WTC11 (cell line): ENCODE data around the gene SYCN. TPM values are rescaled to one million over a fixed set of nuclear protein-coding genes. Genes with fewer than 3 reads are reported as not detected.

Source experiments
- ATAC-seq: fragments of 200-7000 bp; cut with Tn5 transposase; 2 replicates; pipeline ENCODE4 v1.10.0; 2021; ENCODE audit warnings: mild to moderate bottlenecking, moderate library complexity
- CTCF ChIA-PET: fragments of 300-600 bp; sonication (Branson Sonifier 250); formaldehyde crosslinking; loops from one replicate; lab custom pipeline; 2021; ENCODE audit warnings: antibody characterized with exemption; lab: Charles Lee
- POLR2A ChIA-PET: fragments of 350-600 bp; sonication (Branson Sonifier 250); formaldehyde crosslinking; loops from one replicate; lab custom pipeline; 2021; ENCODE audit warnings: antibody characterized with exemption; lab: Charles Lee
- DNase-seq: peaks from one replicate; pipeline ENCODE4 v3.0.0; 2021; ENCODE audit warnings: low spot score
- H3K27ac Mint-ChIP-seq: 2 replicates; pipeline ENCODE4 v1.8.0; 2021; ENCODE audit warnings: mixed read lengths
- H3K27me3 Mint-ChIP-seq: 2 replicates; pipeline ENCODE4 v1.8.0; 2021; ENCODE audit warnings: low read depth, mild to moderate bottlenecking, moderate library complexity, mixed read lengths
- H3K36me3 Mint-ChIP-seq: 2 replicates; pipeline ENCODE4 v1.8.0; 2021; ENCODE audit warnings: mixed read lengths
- H3K4me1 Mint-ChIP-seq: 2 replicates; pipeline ENCODE4 v1.8.0; 2022; ENCODE audit warnings: mixed read lengths
- H3K4me3 Mint-ChIP-seq: 2 replicates; pipeline ENCODE4 v1.8.0; 2021; ENCODE audit warnings: mild to moderate bottlenecking, moderate library complexity, mixed read lengths
- H3K9me3 Mint-ChIP-seq: 2 replicates; pipeline ENCODE4 v1.8.0; 2021; ENCODE audit warnings: mixed read lengths
- ELF4 ChIP-seq: sonication (generic); formaldehyde crosslinking; IDR thresholded peaks from 2 replicates; pipeline ENCODE4 v1.8.1; 2022; ENCODE audit warnings: low read depth, mild to moderate bottlenecking, moderate library complexity, missing genetic modification reagents
- EMX1 ChIP-seq: fragments of 250-450 bp; sonication (Bioruptor Pico); IDR thresholded peaks from 2 replicates; pipeline ENCODE4 v1.8.0; 2021; ENCODE audit warnings: mild to moderate bottlenecking
- ESRRA ChIP-seq: sonication (generic); formaldehyde crosslinking; IDR thresholded peaks from 2 replicates; pipeline ENCODE4 v1.8.1; 2022; ENCODE audit warnings: mild to moderate bottlenecking, missing genetic modification reagents, borderline replicate concordance
- ETV6 ChIP-seq: sonication (generic); formaldehyde crosslinking; IDR thresholded peaks from 2 replicates; pipeline ENCODE4 v1.8.1; 2022; ENCODE audit warnings: mild to moderate bottlenecking, missing genetic modification reagents
- FOXJ3 ChIP-seq: sonication (generic); formaldehyde crosslinking; IDR thresholded peaks from 2 replicates; pipeline ENCODE4 v1.9.0; 2021; ENCODE audit warnings: missing genetic modification reagents, mild to moderate bottlenecking, borderline replicate concordance
- FOXP1 ChIP-seq: sonication (generic); formaldehyde crosslinking; IDR thresholded peaks from 2 replicates; pipeline ENCODE4 v1.8.0; 2022; ENCODE audit warnings: missing genetic modification reagents, mild to moderate bottlenecking, moderate library complexity, borderline replicate concordance
- GABPB1 ChIP-seq: sonication (generic); formaldehyde crosslinking; IDR thresholded peaks from 2 replicates; pipeline ENCODE4 v1.8.1; 2023; ENCODE audit warnings: mild to moderate bottlenecking, missing genetic modification reagents
- GRHL2 ChIP-seq: fragments of 250-450 bp; sonication (Bioruptor Pico); IDR thresholded peaks from 2 replicates; pipeline ENCODE4 v1.8.0; 2022; ENCODE audit warnings: mild to moderate bottlenecking, moderate library complexity; ENCODE audit not compliant: insufficient replicate concordance, severe bottlenecking
- JAZF1 ChIP-seq: fragments of 250-450 bp; sonication (Bioruptor Pico); IDR thresholded peaks from 2 replicates; pipeline ENCODE4 v1.9.0; 2021; ENCODE audit warnings: moderate library complexity, mild to moderate bottlenecking, inconsistent platforms
- JUN ChIP-seq: sonication (generic); formaldehyde crosslinking; IDR thresholded peaks from 2 replicates; pipeline ENCODE4 v1.8.0; 2023; ENCODE audit warnings: mild to moderate bottlenecking, missing genetic modification reagents
- KAT7 ChIP-seq: sonication (generic); formaldehyde crosslinking; IDR thresholded peaks from 2 replicates; pipeline ENCODE4 v1.8.1; 2023; ENCODE audit warnings: missing genetic modification reagents, mild to moderate bottlenecking, borderline replicate concordance
- PRRX2 ChIP-seq: fragments of 250-450 bp; sonication (Bioruptor Pico); IDR thresholded peaks from 2 replicates; pipeline ENCODE4 v1.8.0; 2021; ENCODE audit warnings: mild to moderate bottlenecking
- SMAD4 ChIP-seq: sonication (generic); formaldehyde crosslinking; IDR thresholded peaks from 2 replicates; pipeline ENCODE4 v1.8.0; 2022; ENCODE audit warnings: mild to moderate bottlenecking, missing genetic modification reagents
- SP1 ChIP-seq: sonication (generic); formaldehyde crosslinking; conservative IDR thresholded peaks from 2 replicates; pipeline ENCODE4 v1.8.1; 2022; ENCODE audit warnings: missing genetic modification reagents
- TEAD1 ChIP-seq: sonication (generic); formaldehyde crosslinking; IDR thresholded peaks from 2 replicates; pipeline ENCODE4 v1.8.0; 2022; ENCODE audit warnings: mild to moderate bottlenecking, missing genetic modification reagents
- TEAD4 ChIP-seq: sonication (generic); formaldehyde crosslinking; IDR thresholded peaks from 2 replicates; pipeline ENCODE4 v1.8.0; 2022; ENCODE audit warnings: mild to moderate bottlenecking, missing genetic modification reagents
- TP53 ChIP-seq: sonication (generic); formaldehyde crosslinking; IDR thresholded peaks from 2 replicates; pipeline ENCODE4 v1.8.1; 2023; ENCODE audit warnings: mild to moderate bottlenecking, missing genetic modification reagents
- ZNF121 ChIP-seq: sonication (generic); formaldehyde crosslinking; IDR thresholded peaks from 2 replicates; pipeline ENCODE4 v1.8.0; 2023; ENCODE audit warnings: missing genetic modification reagents
- ZNF317 ChIP-seq: sonication (generic); formaldehyde crosslinking; IDR thresholded peaks from 2 replicates; pipeline ENCODE4 v1.8.1; 2023; ENCODE audit warnings: low read depth, mild to moderate bottlenecking, moderate library complexity, missing genetic modification reagents, borderline replicate concordance
- ZNF396 ChIP-seq: fragments of 250-450 bp; sonication (Bioruptor Pico); IDR thresholded peaks from 2 replicates; pipeline ENCODE4 v1.8.0; 2021; ENCODE audit warnings: mild to moderate bottlenecking, moderate library complexity, borderline replicate concordance
- total RNA-seq: library from RNA; stranded (reverse); gene quantifications from 3 replicates; pipeline ENCODE4 v1.2.3, GENCODE V29; 2021
- TF ChIP-seq, protein P1 (sequence below): sonication (generic); formaldehyde crosslinking; IDR thresholded peaks from 2 replicates; pipeline ENCODE4 v1.8.1; 2023; ENCODE audit warnings: mild to moderate bottlenecking, moderate library complexity, missing genetic modification reagents
- TF ChIP-seq, protein P2 (sequence below): fragments of 250-450 bp; sonication (Bioruptor Pico); IDR thresholded peaks from 2 replicates; pipeline ENCODE4 v1.9.0; 2021; ENCODE audit warnings: moderate library complexity, mild to moderate bottlenecking, inconsistent platforms, borderline replicate concordance
- TF ChIP-seq, protein P3 (sequence below): sonication (generic); formaldehyde crosslinking; IDR thresholded peaks from 2 replicates; pipeline ENCODE4 v1.8.0; 2022; ENCODE audit warnings: missing genetic modification reagents
- TF ChIP-seq, protein P4 (sequence below): sonication (generic); formaldehyde crosslinking; IDR thresholded peaks from 2 replicates; pipeline ENCODE4 v1.8.1; 2022; ENCODE audit warnings: low read depth, missing genetic modification reagents, borderline replicate concordance
- TF ChIP-seq, protein P5 (sequence below): sonication (generic); formaldehyde crosslinking; IDR thresholded peaks from 2 replicates; pipeline ENCODE4 v1.8.0; 2023; ENCODE audit warnings: missing genetic modification reagents

SYCN gene
- total RNA-seq, 1 experiment from 2014 or later, result 0.77 TPM

DNA sequence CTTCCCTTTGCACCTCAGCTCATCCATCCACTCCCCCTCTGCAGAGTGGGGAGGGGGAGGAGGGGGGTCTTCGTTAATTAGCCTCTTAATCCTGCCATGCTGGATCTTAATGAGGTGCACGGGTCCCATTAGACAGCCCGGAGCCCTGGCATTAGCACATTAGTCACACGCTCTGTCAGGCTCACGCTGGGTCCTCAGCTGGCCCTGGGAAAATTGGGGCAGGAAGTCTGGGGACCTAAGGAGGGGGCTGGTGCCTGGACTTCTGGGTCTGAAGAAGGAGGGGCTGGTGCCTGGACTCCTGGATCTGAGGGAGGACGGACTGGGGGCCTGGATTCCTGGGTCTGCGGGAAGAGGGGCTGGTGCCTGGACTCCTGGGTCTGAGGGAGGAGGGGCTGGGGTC is 7.7 kb downstream of the SYCN start:
- Mint-ChIP-seq H3K4me1 (peaks cover 22% of the 10 kb centered on the region), H3K4me3 (peak overlapping the region; percentile 54), H3K27ac (no peak overlapping the region)
- no peak for TF ChIP-seq JAZF1
- TF ChIP-seq, protein P1, sequence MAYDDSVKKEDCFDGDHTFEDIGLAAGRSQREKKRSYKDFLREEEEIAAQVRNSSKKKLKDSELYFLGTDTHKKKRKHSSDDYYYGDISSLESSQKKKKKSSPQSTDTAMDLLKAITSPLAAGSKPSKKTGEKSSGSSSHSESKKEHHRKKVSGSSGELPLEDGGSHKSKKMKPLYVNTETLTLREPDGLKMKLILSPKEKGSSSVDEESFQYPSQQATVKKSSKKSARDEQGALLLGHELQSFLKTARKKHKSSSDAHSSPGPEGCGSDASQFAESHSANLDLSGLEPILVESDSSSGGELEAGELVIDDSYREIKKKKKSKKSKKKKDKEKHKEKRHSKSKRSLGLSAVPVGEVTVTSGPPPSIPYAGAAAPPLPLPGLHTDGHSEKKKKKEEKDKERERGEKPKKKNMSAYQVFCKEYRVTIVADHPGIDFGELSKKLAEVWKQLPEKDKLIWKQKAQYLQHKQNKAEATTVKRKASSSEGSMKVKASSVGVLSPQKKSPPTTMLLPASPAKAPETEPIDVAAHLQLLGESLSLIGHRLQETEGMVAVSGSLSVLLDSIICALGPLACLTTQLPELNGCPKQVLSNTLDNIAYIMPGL (CRISPR knock-in tag), result no peak
- no peak for TF ChIP-seq SMAD4 (CRISPR knock-in tag)
- no peak for TF ChIP-seq GABPB1 (CRISPR knock-in tag)
- no peak for TF ChIP-seq ETV6 (CRISPR knock-in tag)
- TF ChIP-seq TP53 (CRISPR knock-in tag), result no peak
- TF ChIP-seq, protein P2, sequence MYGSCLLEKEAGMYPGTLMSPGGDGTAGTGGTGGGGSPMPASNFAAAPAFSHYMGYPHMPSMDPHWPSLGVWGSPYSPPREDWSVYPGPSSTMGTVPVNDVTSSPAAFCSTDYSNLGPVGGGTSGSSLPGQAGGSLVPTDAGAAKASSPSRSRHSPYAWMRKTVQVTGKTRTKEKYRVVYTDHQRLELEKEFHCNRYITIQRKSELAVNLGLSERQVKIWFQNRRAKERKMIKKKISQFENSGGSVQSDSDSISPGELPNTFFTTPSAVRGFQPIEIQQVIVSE (CRISPR knock-in tag), result no peak
- TF ChIP-seq, protein P3, sequence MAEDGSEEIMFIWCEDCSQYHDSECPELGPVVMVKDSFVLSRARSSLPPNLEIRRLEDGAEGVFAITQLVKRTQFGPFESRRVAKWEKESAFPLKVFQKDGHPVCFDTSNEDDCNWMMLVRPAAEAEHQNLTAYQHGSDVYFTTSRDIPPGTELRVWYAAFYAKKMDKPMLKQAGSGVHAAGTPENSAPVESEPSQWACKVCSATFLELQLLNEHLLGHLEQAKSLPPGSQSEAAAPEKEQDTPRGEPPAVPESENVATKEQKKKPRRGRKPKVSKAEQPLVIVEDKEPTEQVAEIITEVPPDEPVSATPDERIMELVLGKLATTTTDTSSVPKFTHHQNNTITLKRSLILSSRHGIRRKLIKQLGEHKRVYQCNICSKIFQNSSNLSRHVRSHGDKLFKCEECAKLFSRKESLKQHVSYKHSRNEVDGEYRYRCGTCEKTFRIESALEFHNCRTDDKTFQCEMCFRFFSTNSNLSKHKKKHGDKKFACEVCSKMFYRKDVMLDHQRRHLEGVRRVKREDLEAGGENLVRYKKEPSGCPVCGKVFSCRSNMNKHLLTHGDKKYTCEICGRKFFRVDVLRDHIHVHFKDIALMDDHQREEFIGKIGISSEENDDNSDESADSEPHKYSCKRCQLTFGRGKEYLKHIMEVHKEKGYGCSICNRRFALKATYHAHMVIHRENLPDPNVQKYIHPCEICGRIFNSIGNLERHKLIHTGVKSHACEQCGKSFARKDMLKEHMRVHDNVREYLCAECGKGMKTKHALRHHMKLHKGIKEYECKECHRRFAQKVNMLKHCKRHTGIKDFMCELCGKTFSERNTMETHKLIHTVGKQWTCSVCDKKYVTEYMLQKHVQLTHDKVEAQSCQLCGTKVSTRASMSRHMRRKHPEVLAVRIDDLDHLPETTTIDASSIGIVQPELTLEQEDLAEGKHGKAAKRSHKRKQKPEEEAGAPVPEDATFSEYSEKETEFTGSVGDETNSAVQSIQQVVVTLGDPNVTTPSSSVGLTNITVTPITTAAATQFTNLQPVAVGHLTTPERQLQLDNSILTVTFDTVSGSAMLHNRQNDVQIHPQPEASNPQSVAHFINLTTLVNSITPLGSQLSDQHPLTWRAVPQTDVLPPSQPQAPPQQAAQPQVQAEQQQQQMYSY (CRISPR knock-in tag), result no peak
- no peak for TF ChIP-seq ZNF396 (CRISPR knock-in tag)
- TF ChIP-seq PRRX2 (CRISPR knock-in tag), result no peak
- no peak for TF ChIP-seq FOXP1 (CRISPR knock-in tag)
- TF ChIP-seq ZNF121 (CRISPR knock-in tag), result no peak
- TF ChIP-seq JUN, result no peak
- TF ChIP-seq FOXJ3 (CRISPR knock-in tag), result no peak
- TF ChIP-seq TEAD1 (CRISPR knock-in tag), result no peak
- TF ChIP-seq ELF4 (CRISPR knock-in tag), result no peak
- TF ChIP-seq ZNF317, result no peak
- TF ChIP-seq, protein P4, sequence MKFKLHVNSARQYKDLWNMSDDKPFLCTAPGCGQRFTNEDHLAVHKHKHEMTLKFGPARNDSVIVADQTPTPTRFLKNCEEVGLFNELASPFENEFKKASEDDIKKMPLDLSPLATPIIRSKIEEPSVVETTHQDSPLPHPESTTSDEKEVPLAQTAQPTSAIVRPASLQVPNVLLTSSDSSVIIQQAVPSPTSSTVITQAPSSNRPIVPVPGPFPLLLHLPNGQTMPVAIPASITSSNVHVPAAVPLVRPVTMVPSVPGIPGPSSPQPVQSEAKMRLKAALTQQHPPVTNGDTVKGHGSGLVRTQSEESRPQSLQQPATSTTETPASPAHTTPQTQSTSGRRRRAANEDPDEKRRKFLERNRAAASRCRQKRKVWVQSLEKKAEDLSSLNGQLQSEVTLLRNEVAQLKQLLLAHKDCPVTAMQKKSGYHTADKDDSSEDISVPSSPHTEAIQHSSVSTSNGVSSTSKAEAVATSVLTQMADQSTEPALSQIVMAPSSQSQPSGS (CRISPR knock-in tag), result no peak
- TF ChIP-seq TEAD4 (CRISPR knock-in tag), result no peak
- no peak for TF ChIP-seq KAT7
- TF ChIP-seq, all 79 proteins: peak for 0
- DNase-seq, result no peak
- Mint-ChIP-seq H3K9me3 (no peaks in the 10 kb centered on the region), H3K36me3 (no peaks in the 10 kb centered on the region), H3K27me3 (peaks cover 58% of the 10 kb centered on the region)
- no peak; the same call in 1 of the 2 replicates for ATAC-seq
- ChIA-PET CTCF (interaction anchor here (0.8 to 5.1 kb wide), 9 partner anchors 9 to 266 kb away, joined by 3 to 26 read pairs (median 4); partner anchors contain the start of genes MRPS12, PAK4 and SARS2), POLR2A (interaction anchor here (1.0 kb wide), 1 partner anchor 51 kb away, joined by 3 read pairs; no protein-coding TSS in a partner anchor)

DNA sequence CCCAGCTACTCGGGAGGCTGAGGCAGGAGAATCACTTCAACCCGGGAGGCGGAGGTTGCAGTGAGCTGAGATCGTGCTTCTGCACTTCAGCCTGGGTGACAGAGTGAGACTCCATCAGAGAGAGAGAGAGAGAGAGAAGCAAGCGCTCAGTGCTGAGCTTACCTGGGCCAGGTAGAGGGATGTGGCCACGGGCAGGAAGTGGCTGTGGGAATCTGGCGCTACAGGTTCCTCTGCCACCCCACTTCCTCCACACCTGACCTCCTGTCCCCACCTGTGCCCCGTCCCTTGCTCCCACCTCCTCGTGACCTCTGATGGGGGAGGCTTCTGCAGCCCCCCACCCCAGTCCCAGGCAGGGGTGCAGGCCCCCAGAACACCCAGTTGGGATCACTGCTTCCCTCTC is 8.3 kb downstream of the SYCN start:
- ChIA-PET POLR2A (interaction anchor here (1.0 kb wide), 1 partner anchor 51 kb away, joined by 3 read pairs; no protein-coding TSS in a partner anchor), CTCF (interaction anchor here (0.8 to 5.1 kb wide), 8 partner anchors 8 to 265 kb away, joined by 3 to 26 read pairs (median 3); partner anchors contain the start of genes MRPS12, PAK4 and SARS2)
- DNase-seq (no peak), ATAC-seq (no peak)
- H3K27me3 Mint-ChIP-seq, result peaks cover 53% of the 10 kb centered on the region
- H3K4me3 Mint-ChIP-seq, result peak overlapping the region; percentile 36
- no peak overlapping the region for H3K27ac Mint-ChIP-seq
- H3K4me1 Mint-ChIP-seq, result peaks cover 22% of the 10 kb centered on the region
- H3K9me3 Mint-ChIP-seq, result no peaks in the 10 kb centered on the region
- no peaks in the 10 kb centered on the region for H3K36me3 Mint-ChIP-seq
- TF ChIP-seq EMX1 (CRISPR knock-in tag) (no peak), ZNF317 (no peak), ESRRA (CRISPR knock-in tag) (no peak), GRHL2 (no peak), ZNF396 (CRISPR knock-in tag) (no peak), SP1 (CRISPR knock-in tag) (no peak)
- TF ChIP-seq, protein P5, sequence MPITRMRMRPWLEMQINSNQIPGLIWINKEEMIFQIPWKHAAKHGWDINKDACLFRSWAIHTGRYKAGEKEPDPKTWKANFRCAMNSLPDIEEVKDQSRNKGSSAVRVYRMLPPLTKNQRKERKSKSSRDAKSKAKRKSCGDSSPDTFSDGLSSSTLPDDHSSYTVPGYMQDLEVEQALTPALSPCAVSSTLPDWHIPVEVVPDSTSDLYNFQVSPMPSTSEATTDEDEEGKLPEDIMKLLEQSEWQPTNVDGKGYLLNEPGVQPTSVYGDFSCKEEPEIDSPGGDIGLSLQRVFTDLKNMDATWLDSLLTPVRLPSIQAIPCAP, result no peak
